HG02759 (cell line): Measurements from ENCODE around the gene GBA2.

Experiments used
- ATAC-seq: cut with Tn5 transposase; IDR thresholded peaks from one replicate; pipeline ENCODE4 v1.9.1; 2021; ENCODE audit warnings: mild to moderate bottlenecking, moderate library complexity; ENCODE audit not compliant: unreplicated experiment

Gene GBA2

GRCh38 chr9:35748858-35749514, at the start of gene GBA2, which contains the start of gene RGP1:
TSS of gene GBA2 (minus strand) at chr9:35749228. CDS start at chr9:35748704, 524 bp downstream.
TSS of gene RGP1 (plus strand) at chr9:35749287. CDS start at chr9:35749756, 469 bp downstream.
- ATAC-seq = peak; percentile 85

GRCh38 chr9:35797311-35798109, 48.5 kb upstream of the GBA2 start:
- ATAC-seq = no peak

GRCh38 chr9:35795695-35796094, 46.7 kb upstream of the GBA2 start:
- ATAC-seq = no peak

GRCh38 chr9:35793461-35793860, 44.4 kb upstream of the GBA2 start:
- ATAC-seq = no peak

- no peak for ATAC-seq
Observed at GRCh38 chr9:35792826-35793225, 43.8 kb upstream of the GBA2 start.

- no peak for ATAC-seq
Observed at GRCh38 chr9:35792024-35792813, 43.2 kb upstream of the GBA2 start.

GRCh38 chr9:35791297-35791921, 42.4 kb upstream of the GBA2 start, which contains the start of gene NPR2:
TSS of gene NPR2 (plus strand) at chr9:35791591. CDS start at chr9:35792409, 818 bp downstream.
- no peak for ATAC-seq

GRCh38 chr9:35790385-35791296, 41.6 kb upstream of the GBA2 start:
- ATAC-seq = peak; percentile 60

GRCh38 chr9:35790025-35790384, 41.0 kb upstream of the GBA2 start:
- no peak for ATAC-seq

- no peak for ATAC-seq
Observed at GRCh38 chr9:35789541-35789940, 40.5 kb upstream of the GBA2 start.

GRCh38 chr9:35783418-35783817, 34.4 kb upstream of the GBA2 start:
- ATAC-seq = no peak

- no peak for ATAC-seq
Observed at GRCh38 chr9:35781066-35781465, 32.0 kb upstream of the GBA2 start.

GRCh38 chr9:35778496-35778895, 29.5 kb upstream of the GBA2 start:
- no peak for ATAC-seq

GRCh38 chr9:35776018-35776417, 27.0 kb upstream of the GBA2 start:
- ATAC-seq = peak; percentile 53

- no peak for ATAC-seq
Observed at GRCh38 chr9:35774907-35775635, 26.0 kb upstream of the GBA2 start.

- no peak for ATAC-seq
Observed at GRCh38 chr9:35771943-35772342, 22.9 kb upstream of the GBA2 start.

GRCh38 chr9:35771534-35771933, 22.5 kb upstream of the GBA2 start:
- no peak for ATAC-seq

GRCh38 chr9:35771075-35771433, 22.0 kb upstream of the GBA2 start:
- ATAC-seq = no peak

GRCh38 chr9:35769763-35770162, 20.7 kb upstream of the GBA2 start:
- ATAC-seq = no peak
